Thyroid gland (tissue), 4 donors: ENCODE measurements around the gene VPS52.

Source experiments
- CTCF ChIP-seq, 6 experiments: fragments of 200-600 bp in 3 of 6; fragments of 450-650 bp in 3 of 6; sonication (generic) in 3 of 6; IDR thresholded peaks; one replicate each; pipeline ENCODE4 v1.5.1; 2016 to 2019; ENCODE audit warnings: antibody characterized with exemption in 6 of 6, mild to moderate bottlenecking in 2 of 6, inconsistent platforms in 1 of 6, moderate library complexity in 1 of 6
- POLR2A ChIP-seq, 2 donors: fragments of 450-650 bp; IDR thresholded peaks; one replicate each; pipeline ENCODE4 v1.6.1; 2017; ENCODE audit warnings: antibody characterized with exemption in 2 of 2, mild to moderate bottlenecking in 2 of 2, moderate library complexity in 1 of 2

GRCh38 chr6:33212857-33213165 lies 58.9 kb downstream of the VPS52 start:
- TF ChIP-seq CTCF (IDR thresholded peaks at IDR 0.05): no peak
- TF ChIP-seq POLR2A (IDR thresholded peaks at IDR 0.05): no peak
